ENCODE measurements around the gene MSL2.

MSL2 gene

GRCh38 chr3:136141891-136142290, 54.2 kb downstream of the MSL2 start:
- Histone ChIP-seq H3K9me3 (ENCODE audit: insufficient read depth, low read length) (no peaks in the 10 kb centered on the region), H3K79me2 (ENCODE audit: insufficient read depth, low read length) (peaks cover under 1% of the 10 kb centered on the region; the same call in 1 of the 2 replicates), H2AFZ (ENCODE audit: low read depth, low read length, severe bottlenecking) (no peak overlapping the region), H3K9ac (ENCODE audit: low read length) (no peak overlapping the region), H3K4me3 (ENCODE audit: insufficient read depth, low read length, poor library complexity, severe bottlenecking) (no peak overlapping the region), H3K27ac (ENCODE audit: low read depth, low read length) (no peak overlapping the region), H3K36me3 (ENCODE audit: low read length) (no peaks in the 10 kb centered on the region), H3K4me2 (ENCODE audit: low read depth, low read length, poor library complexity, severe bottlenecking) (no peak overlapping the region), H3K9me2 (replicated peaks; ENCODE audit: insufficient read depth, low read length) (no peaks in the 10 kb centered on the region), H3F3A (ENCODE audit: insufficient read depth) (peaks cover 21% of the 10 kb centered on the region; the same call in 1 of the 2 replicates), H4K20me1 (ENCODE audit: low read depth, low read length) (no peaks in the 10 kb centered on the region), H3K27me3 (ENCODE audit: low read length) (no peaks in the 10 kb centered on the region)
- TF ChIP-seq CTCF (IDR thresholded peaks at IDR 0.05; ENCODE audit: insufficient read depth, low read length, poor library complexity, severe bottlenecking) (no peak), EZH2phosphoT487 (conservative IDR thresholded peaks at IDR 0.05; ENCODE audit: low read length) (no peak)

- no peaks in the 10 kb centered on the region for H3K9me2 ChIP-seq (replicated peaks; ENCODE audit: insufficient read depth, low read length)
- H3K27ac ChIP-seq (ENCODE audit: low read depth, low read length), result no peak overlapping the region
Observed at GRCh38 chr3:136141291-136141785, 54.8 kb downstream of the MSL2 start.

GRCh38 chr3:136136454-136136853, 59.7 kb downstream of the MSL2 start:
- no peak overlapping the region for H3K4me2 ChIP-seq (ENCODE audit: low read depth, low read length, poor library complexity, severe bottlenecking)
- TF ChIP-seq CTCF (IDR thresholded peaks at IDR 0.05; ENCODE audit: insufficient read depth, low read length, poor library complexity, severe bottlenecking) (no peak), EZH2phosphoT487 (conservative IDR thresholded peaks at IDR 0.05; ENCODE audit: low read length) (no peak)

More at GRCh38 chr3:136141291-136141785, 54.8 kb downstream of the MSL2 start:
- no peak for TF ChIP-seq EZH2phosphoT487 (conservative IDR thresholded peaks at IDR 0.05; ENCODE audit: low read length)
- Histone ChIP-seq H4K20me1 (ENCODE audit: low read depth, low read length) (no peaks in the 10 kb centered on the region), H3K9me3 (ENCODE audit: insufficient read depth, low read length) (no peaks in the 10 kb centered on the region), H3K9ac (ENCODE audit: low read length) (no peak overlapping the region), H3K36me3 (ENCODE audit: low read length) (no peaks in the 10 kb centered on the region), H3F3A (ENCODE audit: insufficient read depth) (peaks cover 21% of the 10 kb centered on the region; the same call in 1 of the 2 replicates), H3K27me3 (ENCODE audit: low read length) (no peaks in the 10 kb centered on the region), H3K4me3 (ENCODE audit: insufficient read depth, low read length, poor library complexity, severe bottlenecking) (no peak overlapping the region), H3K4me2 (ENCODE audit: low read depth, low read length, poor library complexity, severe bottlenecking) (no peak overlapping the region), H3K79me2 (ENCODE audit: insufficient read depth, low read length) (no peaks in the 10 kb centered on the region), H2AFZ (ENCODE audit: low read depth, low read length, severe bottlenecking) (no peak overlapping the region)

GRCh38 chr3:136135039-136135802, 60.9 kb downstream of the MSL2 start:
- no peaks in the 10 kb centered on the region for H4K20me1 ChIP-seq (ENCODE audit: low read depth, low read length)
- no peak overlapping the region for H3K4me3 ChIP-seq (ENCODE audit: insufficient read depth, low read length, poor library complexity, severe bottlenecking)
- H3K9ac ChIP-seq (ENCODE audit: low read length), result no peak overlapping the region
- TF ChIP-seq EZH2phosphoT487 (conservative IDR thresholded peaks at IDR 0.05; ENCODE audit: low read length) (no peak), CTCF (IDR thresholded peaks at IDR 0.05; ENCODE audit: insufficient read depth, low read length, poor library complexity, severe bottlenecking) (no peak)
- H3K36me3 ChIP-seq (ENCODE audit: low read length), result no peaks in the 10 kb centered on the region
- no peaks in the 10 kb centered on the region for H3K9me3 ChIP-seq (ENCODE audit: insufficient read depth, low read length)
- H2AFZ ChIP-seq (ENCODE audit: low read depth, low read length, severe bottlenecking), result no peak overlapping the region
- no peaks in the 10 kb centered on the region for H3K79me2 ChIP-seq (ENCODE audit: insufficient read depth, low read length)
- no peaks in the 10 kb centered on the region for H3K27me3 ChIP-seq (ENCODE audit: low read length)
- H3K9me2 ChIP-seq (replicated peaks; ENCODE audit: insufficient read depth, low read length), result no peaks in the 10 kb centered on the region
- H3F3A ChIP-seq (ENCODE audit: insufficient read depth), result no peaks in the 10 kb centered on the region
- no peak overlapping the region for H3K27ac ChIP-seq (ENCODE audit: low read depth, low read length)
- H3K4me2 ChIP-seq (ENCODE audit: low read depth, low read length, poor library complexity, severe bottlenecking), result no peak overlapping the region

More at GRCh38 chr3:136136454-136136853, 59.7 kb downstream of the MSL2 start:
- no peaks in the 10 kb centered on the region for H3K9me2 ChIP-seq (replicated peaks; ENCODE audit: insufficient read depth, low read length)
- no peaks in the 10 kb centered on the region for H3K9me3 ChIP-seq (ENCODE audit: insufficient read depth, low read length)
- no peaks in the 10 kb centered on the region for H4K20me1 ChIP-seq (ENCODE audit: low read depth, low read length)
- no peak overlapping the region for H3K4me3 ChIP-seq (ENCODE audit: insufficient read depth, low read length, poor library complexity, severe bottlenecking)
- H2AFZ ChIP-seq (ENCODE audit: low read depth, low read length, severe bottlenecking), result no peak overlapping the region
- H3K36me3 ChIP-seq (ENCODE audit: low read length), result no peaks in the 10 kb centered on the region
- peaks cover 3% of the 10 kb centered on the region; the same call in 1 of the 2 replicates for H3F3A ChIP-seq (ENCODE audit: insufficient read depth)
- no peak overlapping the region for H3K27ac ChIP-seq (ENCODE audit: low read depth, low read length)
- H3K9ac ChIP-seq (ENCODE audit: low read length), result no peak overlapping the region
- no peaks in the 10 kb centered on the region for H3K27me3 ChIP-seq (ENCODE audit: low read length)
- no peaks in the 10 kb centered on the region for H3K79me2 ChIP-seq (ENCODE audit: insufficient read depth, low read length)
